GM19467 (cell line): ENCODE measurements around the gene USP15.

ENCODE experiments used
- ATAC-seq: cut with Tn5 transposase; IDR thresholded peaks from one replicate; pipeline ENCODE4 v1.9.1; 2021; ENCODE audit warnings: mild to moderate bottlenecking, moderate library complexity; ENCODE audit not compliant: unreplicated experiment

Gene USP15

DNA sequence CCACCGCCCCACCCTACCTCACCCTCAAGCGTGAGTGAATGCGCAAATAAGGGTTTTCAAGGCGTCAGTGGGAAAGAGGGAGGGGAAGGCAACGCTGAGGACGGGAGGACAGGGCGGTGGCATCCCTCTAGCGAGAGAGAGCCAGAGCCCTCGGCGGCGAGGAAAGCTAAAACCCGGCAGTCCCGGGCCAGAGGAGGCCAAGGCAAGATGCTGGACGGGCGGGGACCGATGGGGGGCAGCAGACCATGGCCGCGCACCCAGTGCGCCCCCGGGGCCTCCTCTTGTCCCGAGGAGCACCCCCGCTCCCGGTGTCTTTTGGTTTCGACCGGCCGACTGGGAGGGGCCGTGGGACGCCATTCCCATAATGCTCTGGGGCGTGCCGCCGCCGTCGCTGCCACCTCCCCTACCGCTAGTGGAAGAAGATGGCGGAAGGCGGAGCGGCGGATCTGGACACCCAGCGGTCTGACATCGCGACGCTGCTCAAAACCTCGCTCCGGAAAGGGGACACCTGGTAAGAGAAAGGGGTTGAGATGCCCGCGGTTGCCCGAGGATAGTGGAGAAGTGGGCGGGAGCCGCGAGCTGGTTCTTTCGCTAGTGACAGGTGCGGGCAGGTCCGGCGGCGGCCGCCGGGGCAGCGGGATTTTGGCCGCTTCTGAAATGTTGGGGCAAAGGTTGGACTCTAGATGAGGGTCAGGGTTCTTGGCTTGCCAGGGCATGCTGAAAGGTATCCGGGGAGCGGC is at the start of gene USP15:
Gene USP15, plus strand, starts transcription at position 412 of the 740 bp plus-strand sequence. Its CDS starts 11 bp downstream, at position 423.
- ATAC-seq = peak; percentile 77

DNA sequence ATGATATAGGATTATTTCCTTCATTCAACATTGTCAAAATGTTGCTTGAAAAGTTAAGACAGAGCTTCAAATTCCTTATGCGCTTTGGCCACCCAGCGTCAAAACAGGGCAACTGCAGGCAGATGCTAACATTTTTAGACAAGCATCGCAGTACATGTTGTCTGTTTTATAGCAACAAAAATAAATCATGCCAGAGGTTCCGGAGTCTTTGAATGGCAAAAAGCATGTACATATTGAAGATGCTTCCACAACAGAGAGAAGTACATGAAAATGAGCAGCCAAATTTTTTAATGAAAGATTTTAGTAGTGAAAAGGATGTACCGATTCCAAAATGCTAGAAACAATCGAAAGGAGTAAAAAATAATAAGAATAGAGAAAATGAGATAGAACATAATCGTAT is 49.8 kb upstream of the USP15 start:
- ATAC-seq = peak; percentile 61

DNA sequence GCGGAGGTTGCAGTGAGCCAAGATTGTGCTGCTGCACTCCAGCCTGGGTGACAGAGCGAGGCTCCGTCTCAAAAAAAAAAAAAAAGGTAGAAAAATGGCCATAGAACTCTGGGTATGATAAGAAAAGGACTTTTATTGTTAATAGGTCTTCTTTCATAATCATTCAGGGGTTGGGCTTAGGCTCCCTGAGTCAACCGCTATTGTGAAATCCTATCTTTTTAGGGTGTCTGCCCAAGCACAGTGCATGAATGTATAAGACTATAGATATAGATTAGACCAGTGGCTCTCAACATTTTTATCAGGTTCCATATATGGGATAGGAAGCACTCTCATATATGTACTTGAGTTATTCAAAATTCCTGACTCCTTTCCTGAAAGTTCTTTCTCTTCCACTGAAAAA is 48.7 kb upstream of the USP15 start:
- ATAC-seq = no peak

DNA sequence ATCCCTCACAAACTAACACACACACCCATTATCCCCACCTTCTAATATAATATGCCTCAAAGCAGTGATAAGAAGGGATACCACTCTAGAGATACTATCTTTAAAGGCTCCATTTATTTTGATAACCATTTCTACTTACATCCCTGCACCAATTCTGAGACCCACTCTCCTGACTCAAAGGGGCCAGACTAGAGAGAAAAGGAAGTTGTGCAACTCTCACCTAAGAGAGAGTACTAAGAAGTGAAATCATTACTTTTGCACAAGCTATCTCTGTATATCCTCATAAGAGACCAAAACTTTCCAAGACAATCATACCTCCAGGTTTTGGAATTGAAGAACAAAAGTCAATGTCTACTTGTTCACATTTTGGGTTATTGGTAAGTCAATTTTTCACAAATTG is 45.4 kb upstream of the USP15 start:
- ATAC-seq = no peak

DNA sequence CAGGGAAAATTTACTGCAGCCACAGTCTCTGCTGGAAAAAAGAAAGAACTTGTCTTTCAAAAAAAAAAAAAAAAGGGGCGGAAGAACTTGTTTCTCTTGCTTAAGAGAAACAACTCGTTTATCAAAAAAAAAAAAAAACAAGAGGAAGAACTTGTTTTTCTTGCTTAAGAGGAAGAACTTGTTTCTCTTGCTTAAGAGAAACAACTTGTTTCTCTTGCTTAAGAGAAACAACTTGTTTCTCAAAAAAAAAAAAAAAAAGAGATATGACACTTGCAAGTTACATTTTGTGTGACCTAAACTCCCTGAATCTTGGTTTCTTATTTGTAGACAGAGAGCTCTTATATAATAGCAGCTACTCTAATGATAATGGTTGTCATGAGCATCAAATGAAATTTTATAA is 44.7 kb upstream of the USP15 start:
- no peak for ATAC-seq

DNA sequence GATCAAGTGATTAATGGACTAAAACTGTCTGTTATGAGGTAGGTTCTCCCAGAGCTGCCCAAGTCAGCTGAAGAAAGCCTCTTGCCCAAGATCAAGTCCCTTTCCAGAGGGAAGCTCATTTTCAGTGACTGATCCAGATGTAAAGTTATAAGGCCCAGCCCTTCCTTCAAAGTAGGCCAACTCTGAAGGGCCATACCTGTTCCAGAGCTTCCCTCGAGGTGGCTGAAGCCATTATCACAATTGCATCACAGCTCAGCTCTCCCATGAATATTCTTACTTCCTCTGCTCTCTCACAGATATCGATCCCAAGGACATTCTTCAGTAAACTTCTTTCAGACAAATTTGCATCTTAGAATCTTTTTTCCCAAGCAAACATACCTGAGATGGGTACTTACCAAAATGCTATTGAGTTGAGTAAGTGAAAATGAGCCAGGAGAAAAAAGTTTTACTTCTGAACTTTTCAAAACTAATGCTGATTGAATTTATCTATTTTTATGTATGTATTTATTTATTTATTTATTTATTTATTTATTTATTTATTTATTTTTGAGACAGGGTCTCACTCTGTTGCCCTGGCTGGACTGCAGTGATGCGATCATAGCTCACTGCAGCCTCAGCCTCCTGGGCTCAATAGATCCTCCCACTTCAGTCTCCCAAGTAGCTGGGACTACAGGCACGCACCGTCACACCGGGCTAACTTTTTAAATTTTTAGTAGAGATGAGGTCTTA is 42.6 kb upstream of the USP15 start:
- no peak for ATAC-seq

DNA sequence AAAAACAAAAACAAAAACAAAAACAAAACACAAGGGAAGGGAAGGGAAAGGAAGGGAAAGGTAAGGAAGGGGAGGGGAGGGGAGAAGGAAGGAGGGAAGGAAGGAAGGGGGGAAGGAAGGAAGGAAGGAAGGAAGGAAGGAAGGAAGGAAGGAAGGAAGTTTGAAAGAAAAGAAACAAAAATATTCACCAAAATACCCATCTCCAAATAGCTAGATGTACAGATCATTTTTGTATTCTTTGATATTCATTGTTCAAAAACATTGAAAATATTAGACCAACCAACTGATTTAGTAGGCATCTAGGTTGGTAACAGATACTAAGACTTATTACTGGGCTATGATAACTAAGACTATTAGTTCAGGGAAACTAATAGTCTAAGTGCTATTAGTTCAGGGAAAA is 39.1 kb upstream of the USP15 start:
- ATAC-seq = no peak

DNA sequence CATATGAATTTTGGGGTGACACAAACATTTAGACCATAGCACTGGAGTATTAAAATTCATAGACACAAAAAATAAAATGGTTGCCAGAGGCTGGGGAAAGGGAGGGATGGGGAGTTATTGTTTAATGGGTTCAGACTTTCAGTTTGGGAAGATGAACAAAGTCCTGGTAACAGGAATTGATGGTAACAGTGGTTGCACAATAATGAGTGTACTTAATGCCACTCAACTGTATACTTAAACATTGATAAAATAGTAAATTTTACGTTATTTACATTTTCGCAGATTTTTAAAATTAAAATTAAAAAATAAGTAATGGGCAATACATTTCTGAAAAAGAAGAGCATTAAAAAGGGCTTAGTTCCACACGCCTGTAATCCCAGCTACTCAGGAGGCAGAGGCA is 35.6 kb upstream of the USP15 start:
- no peak for ATAC-seq

DNA sequence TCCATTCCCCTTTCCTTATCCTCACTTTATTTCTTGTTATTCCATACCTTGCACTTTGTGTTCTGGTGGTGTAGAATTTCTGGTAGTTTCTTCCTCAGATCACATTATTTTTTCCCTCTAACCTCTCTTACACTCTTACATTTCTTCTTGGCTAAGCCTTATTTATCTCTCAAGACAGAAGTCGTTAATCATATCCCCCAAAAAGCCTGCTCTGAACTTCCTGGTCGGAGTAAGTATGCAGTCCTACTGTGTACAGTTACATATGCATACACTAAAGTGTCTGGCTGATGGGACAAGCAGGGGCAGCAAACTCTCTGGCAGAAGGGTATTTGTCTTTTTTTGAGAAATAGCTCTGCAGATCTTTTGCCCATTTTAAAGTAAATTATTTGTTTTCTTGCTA is 33.1 kb upstream of the USP15 start:
- no peak for ATAC-seq

DNA sequence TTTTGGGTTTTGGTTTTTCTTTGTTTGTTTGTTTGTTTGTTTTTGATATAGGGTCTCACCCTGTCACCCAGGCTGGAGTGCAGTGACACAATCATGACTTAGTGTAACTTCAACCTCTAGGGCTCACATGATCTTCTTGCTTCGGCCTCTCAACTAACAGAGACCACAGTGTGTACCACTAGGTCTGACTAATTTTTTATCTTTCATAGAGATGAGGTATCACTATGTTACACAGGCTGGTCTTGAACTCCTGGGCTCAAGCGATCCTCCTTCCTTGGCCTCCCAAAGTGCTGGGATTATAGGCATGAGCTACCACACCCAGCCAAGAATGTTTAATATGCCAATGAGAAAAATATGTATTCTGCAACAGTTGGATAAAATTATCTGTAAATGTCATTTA is 29.6 kb upstream of the USP15 start:
- no peak for ATAC-seq

DNA sequence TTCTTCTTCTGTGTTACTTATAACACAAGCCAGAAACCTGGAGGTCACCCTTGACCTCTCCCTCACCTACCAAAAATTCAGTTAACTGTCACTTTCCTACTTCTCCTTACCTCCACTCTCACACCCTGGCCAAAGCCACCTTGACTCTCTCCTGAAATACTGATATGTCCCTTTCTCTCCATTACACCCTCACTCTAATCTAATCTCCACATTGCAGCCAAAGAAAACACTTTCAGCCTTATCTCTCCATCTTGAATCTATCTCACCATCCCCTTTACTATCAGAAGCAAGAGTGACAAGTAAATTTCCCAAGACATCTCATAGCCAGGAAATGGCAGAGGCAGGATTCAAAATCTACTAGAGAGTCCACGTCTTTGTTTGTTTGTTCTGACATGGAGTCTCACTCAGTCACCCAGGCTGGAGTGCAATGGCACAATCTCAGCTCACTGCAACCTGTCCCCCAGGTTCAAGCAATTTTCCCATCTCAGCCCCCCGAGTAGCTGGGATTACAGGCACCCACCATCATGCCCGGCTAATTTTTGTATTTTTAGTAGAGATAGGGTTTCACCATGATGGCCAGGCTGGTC is 28.0 kb upstream of the USP15 start:
- ATAC-seq = no peak

DNA sequence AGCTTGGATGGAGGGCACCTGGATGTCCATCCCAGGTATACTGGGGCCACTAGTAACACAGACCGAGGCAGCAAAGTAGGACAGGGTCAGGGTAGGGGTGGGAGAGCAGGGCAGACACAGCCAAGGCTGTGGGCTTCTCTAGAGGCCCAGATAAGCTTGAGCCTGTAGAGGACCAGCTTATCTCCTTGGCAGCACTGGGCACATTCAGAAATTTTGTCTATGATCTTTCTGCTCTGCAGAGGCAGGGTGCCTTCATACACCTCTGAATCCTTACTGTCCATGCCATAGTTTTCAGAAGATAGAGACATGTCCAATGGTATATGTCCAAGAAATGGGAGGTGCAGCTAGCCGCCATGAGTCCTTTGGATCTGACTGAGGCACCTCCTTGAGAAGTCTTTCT is 26.4 kb upstream of the USP15 start:
- ATAC-seq = no peak

DNA sequence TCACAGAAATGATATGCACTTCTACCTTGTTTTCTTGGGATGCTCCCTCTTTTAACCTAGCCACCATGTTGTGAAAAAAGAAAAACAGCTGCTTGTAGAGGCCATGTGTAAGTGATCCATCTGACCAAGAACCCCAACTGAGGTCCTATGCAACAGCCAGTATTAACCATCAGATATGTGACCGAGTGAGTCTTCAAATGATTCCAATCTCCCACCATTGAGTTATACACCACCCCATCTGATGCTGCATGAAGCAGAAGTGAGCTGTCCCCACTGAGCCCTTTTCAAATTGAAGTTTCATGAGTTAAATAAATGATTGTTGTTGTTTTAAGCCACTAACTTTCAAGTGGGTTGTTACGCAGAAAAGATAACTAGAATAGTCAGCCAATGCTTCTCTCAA is 20.6 kb upstream of the USP15 start:
- ATAC-seq = no peak

DNA sequence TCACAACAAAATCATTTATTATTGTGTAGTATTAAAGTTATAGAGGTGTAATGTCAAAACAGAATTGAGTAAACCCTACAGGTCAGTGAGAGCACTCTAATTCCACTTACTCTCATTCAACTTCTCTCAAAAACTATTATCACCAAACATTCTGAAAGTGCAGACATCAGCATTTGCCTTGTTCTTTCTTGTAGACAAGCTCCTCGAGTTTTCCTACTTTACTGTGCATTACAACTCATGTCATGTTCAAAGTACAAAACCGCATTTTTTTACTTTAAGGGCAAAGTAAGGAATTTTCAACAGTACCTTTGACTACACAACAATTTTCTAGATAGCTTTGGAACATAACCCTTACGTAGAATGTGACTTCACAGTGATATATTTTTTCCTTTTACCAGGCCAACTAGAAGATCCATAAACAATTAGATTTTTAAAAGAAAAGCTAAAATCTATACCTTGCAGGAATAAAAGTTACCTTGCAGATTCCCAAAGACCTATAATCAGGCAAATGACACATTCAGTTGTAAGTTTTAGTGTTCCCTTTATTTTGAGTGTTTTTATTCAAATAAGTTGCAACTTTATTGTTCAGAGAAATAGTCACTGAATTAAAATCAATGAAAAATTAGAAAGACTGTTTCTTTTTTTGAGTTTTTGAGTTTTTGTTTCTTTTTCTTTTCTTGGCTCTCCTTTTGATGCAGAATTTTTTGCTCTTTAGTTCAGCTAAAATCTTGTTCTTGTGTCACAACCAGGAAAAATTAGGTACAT is 12.7 kb upstream of the USP15 start:
- no peak for ATAC-seq

DNA sequence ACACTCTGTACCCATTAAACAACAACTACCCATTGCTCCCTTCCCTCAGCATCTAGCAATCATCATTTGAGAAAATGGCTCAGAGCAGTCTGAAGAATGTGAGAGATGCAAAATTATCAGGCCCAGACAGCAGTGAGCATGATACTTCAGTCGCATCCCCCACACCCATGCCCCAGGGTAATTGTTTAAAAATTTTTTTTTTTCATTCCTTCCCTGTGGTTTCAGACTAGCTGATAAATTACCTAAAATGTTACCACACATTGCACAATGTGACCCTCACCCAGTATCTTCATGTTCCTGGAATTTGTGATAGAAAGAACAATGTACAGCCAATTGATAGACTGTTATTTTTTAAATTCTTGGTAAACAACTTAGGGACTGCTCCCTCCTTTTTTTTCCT is 11.3 kb upstream of the USP15 start:
- ATAC-seq = no peak

DNA sequence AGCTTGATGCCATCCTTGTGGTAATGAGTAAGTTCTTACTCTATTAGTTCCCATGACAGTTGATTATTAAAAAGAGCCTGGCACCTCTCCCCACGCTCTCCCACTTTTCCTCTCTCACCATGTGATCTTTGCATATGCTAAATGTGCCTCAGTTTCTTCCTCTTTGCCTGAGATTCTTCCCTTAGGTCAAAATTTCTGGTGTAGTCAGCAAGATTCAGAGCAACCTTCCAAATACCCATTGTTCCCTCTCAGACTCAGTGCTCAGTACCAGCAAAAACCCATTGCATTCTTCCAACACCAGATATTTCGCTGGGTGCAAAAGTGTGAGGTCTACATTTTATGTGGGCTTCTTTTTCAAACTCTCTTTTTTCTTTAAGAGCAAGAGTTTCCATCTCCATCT is 10.8 kb upstream of the USP15 start:
- ATAC-seq = no peak

DNA sequence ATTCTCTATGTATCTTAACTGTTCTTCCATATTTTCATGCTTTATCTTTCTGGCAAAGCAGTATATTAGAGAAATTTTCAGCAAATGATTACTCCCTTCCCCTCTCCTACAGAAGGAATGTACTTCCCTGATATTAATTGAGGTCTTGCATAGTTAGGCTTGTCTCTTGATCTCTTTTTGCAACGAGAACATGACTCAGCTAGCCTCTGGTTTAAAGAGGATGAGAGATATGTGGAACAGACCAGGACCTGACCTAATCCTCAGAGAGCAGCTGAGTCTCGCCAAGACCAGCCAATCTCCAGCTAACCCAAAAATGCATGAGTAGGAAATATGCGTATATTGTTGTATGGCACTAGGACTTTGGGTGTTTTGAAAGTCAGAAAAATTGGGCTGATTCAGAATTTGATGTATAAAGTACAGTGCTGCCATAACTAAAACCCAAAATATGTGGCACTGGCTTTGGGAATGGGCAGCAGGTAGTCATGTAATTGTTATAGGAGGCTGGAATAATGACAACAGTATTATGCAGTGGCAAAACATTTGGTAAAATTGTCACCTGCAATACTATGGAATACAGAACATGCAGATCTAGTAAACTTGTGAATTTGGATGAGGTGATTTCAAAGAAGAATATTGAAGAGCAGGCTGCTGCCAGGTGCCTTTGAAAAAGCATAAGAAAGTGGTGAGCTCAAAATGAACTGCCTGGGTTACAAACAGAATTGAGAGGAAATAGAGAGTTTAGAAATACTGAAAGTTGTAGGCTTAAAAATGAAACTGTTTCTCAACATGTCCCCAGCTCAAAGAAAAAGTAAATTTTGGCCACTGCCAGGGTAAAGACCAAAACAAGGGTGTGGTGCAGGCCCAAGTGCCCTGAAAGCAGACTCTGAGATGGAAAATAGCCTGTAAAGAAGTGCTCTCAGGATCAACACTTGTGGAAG is 9.3 kb upstream of the USP15 start:
- peak; percentile 96 for ATAC-seq

DNA sequence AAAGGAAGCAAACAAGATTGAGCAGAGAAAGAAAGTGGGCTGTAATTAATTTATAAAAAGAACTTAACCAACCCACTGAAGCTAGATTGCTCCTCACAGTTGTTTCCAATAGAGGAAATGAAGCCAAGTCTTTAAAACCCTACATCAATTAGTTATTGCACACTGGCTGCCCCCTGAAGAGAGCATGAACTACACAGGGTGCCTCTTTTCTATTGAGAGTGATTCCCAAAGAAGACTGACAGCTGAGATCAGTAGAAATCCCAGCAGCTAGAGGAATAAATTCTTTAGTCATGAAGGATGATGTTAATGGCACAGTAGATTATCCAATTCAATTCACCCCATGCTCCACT is 8.6 kb upstream of the USP15 start:
- peak; percentile 39 for ATAC-seq

DNA sequence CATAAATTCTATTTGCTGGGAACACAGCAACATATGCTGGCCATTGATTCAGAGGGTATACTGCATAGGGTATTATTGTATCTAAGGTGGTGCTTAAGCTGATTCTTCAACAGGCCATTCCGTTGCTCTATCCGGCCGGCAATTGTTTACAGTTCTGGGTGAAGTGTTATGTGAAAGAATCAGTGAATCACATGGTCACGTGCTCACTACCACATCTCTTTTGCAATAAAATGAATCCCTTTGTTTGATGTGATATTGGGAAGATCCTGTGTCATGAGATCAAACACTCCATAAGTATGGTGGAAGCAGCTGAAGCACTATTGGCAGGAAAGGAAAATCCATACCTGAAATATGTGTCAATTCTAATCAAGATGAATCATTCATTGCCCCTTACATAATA is 7.6 kb upstream of the USP15 start:
- no peak for ATAC-seq

DNA sequence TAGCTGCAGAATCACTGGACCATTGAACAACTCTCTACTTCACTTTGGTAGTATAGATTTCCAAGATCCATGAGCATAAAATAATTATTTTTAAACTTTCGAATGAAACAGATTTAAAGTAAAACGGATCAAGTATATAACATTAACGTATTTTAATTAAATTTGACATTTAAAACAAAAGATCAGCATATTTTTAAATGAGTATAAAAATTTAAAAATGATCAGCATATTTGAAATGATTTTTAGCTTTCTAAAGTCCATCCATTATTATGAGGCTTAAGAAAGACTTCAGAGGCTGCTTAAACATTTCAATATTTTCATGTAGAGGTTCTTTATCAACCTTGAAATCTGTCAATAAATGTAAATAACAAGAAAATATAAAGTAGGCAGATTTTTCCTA is 5.2 kb upstream of the USP15 start:
- ATAC-seq = no peak
